NT2/D1 (cell line): ENCODE measurements around the gene PALD1.

Experiments
- YY1 ChIP-seq: IDR thresholded peaks from 2 replicates; pipeline ENCODE4 v1.6.1; 2011; ENCODE audit not compliant: insufficient read length, insufficient read depth
- ZNF274 ChIP-seq: IDR thresholded peaks from 2 replicates; pipeline ENCODE4 v1.6.1; 2011; ENCODE audit warnings: mild to moderate bottlenecking, low read depth, low read length

DNA sequence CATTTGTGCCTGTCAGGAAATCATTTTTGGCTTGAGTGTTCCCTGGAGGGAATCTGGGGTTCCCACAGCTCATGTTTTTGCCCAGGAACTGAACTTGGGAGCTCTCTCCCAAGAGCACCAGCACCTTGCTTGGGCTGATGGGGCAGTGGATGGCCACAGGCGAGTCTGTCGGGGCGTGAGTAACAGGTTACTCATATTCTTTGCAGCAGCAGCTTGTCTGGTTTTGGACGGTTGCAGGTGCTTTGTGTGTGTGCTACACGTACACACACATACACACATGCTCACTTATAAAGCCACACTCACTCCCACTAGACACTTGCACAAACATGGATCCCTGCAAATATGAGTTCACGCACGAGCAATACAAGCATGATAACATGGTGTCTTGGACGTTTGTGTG, 2.9 kb upstream of the PALD1 start:
- TF ChIP-seq YY1 (no peak), ZNF274 (no peak)
